Measurements from ENCODE around the gene MGMT.

The MGMT gene

DNA sequence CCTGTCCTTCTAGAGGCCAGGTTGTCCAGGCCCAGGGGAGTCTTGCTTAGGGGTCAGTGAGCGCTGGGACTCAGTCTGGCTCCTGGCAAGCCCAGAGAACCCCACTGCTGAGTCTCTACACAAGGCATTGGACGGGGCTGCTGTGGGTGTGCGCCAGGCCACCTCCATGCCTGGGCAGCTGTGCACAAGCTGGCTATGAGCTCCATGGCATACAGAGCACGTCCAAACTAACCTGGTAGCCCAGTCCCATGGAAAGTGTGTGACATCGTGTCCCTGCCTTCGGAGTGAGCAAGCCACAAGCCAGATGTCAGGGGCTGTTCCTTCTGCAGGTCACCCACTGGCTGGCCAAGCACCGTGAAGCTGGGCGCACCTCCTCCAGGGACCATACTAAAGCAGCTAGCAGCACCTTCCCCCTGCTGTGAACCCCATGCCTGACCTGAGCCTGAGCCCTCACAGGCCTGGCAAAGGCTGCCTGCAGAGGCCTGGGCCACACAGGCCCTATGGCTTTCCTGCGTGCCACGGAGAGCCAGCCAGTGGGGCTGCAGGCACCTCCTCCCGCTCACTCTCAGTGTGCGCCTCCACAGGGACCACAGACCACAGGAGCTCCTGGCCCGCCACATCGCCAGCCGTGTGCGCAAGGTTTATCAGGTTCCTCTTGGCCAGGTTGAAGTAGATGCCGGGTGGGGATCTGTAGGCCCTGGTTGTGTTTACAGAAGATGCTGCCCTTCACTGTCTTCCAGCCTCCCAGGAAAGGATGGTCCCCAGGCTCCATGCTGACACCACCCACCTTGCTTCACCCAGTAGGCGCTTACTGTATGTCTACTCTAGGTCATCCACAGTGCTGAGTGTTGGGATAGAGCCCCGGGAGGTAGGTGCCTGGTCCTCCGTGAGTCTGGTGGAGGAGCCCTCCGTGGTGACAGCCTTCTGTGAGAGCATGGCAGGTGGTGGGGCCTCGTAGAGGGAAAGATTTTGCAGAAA, 277.4 kb downstream of the MGMT start:
- DNase-seq: no peak

DNA sequence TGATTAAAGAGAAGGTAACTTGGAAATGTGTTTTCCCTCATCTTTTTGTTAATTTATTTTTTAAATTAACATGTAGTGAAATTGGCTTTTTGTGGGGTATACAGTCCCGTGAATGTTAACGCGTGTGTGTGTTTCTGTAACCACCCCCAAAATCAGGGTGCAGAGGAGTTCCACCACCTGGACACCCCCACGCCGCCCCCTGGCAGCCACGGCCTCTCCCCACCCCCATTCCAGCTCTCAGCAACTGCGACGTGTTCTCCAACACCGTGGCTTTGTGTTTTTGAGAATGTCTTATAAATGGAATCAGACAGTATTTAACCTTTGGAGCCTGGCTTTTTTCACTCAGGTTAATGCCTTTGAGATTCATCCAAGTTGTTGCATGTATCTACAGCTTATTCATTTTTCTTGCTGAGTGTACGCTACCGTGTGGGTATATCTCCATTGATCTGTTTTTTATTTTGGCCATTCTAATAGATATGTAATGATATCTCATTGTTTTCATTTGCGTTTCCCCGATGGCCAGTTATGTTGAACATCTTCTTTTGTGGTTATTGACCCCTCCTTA, 278.2 kb downstream of the MGMT start:
- no peak for DNase-seq

- no peak for DNase-seq
Observed at GRCh38 chr10:129754211-129755050, 287.4 kb downstream of the MGMT start.

- no peak for DNase-seq
Observed at GRCh38 chr10:129755158-129755591, 288.1 kb downstream of the MGMT start.

GRCh38 chr10:129755621-129756020, 288.6 kb downstream of the MGMT start:
- DNase-seq: no peak

- no peak for DNase-seq
Observed at GRCh38 chr10:129756912-129757901, 290.2 kb downstream of the MGMT start.

DNA sequence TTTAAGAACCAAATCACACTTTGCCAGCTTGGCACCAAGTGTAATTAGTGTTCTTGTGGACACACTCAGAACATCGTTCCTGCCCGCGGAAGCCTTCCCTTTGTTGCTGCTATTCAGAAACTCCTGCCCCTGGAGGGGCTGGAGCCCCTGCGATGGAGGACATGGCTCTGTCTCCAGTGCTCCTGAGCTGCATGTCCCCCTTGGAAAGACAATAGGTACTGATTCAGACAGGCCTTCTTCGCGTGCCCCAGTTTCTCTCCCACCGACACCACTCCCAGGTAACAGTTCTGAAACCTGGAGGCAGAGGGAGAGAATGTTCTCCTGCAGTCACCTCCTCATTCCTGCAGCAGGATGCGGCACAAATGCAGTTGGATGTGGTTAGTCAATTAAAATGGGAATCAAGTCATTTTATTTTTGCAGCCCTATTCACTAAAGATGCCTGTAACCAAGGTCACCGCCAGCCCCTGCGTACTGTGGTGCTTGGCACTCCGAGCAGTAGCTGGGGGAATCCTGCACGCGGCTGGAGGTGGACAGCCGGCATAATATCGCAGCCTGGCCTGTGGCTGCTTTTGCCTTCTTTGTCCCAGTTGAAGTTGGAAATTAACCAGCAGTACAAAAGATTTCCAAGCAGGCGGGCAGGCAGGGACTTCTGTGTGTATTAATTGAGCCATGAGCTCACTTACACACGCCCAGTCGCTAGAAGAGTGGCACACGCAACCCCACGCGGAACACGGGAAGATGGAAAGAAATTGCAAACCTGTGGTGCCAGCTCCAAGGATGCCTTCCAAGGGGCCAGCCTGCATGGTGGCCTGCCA, 291.4 kb downstream of the MGMT start:
- no peak for DNase-seq

DNA sequence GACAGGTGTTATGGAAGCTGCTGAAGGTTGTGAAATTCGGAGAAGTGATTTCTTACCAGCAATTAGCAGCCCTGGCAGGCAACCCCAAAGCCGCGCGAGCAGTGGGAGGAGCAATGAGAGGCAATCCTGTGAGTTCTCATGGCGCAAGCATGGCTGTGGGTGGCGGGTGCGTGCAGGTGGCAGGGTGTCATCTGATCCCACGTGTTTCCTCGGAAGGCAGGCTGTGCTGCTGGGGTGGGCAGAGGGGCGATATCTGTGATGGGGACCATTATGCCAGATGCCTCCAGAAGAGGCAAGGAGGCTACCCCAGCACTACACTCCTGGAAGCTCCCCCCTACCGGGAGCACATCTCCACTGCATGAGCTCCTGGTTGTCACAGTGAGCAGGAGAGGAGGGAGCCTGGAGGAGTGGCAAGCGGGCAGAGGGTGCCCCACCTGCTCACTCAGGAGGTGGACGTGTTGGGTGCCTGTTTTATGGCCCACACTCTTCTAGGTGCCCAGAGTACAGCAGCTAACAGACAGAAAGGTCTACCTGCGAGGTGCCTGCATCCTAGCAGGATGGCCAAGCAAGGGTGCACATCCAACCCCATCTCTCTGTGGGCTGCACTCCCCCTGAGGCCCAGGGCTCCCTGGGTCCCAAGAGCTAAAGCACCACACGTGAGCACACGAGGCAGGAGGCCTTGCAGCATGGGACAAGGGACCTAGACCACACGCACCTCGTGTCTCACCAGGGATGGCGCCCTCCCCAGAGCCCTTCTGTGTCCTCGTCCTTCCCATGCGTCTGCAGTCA, 292.4 kb downstream of the MGMT start:
- no peak for DNase-seq

GRCh38 chr10:129760003-129760315, 292.9 kb downstream of the MGMT start:
- DNase-seq: no peak

- no peak for DNase-seq
Observed at GRCh38 chr10:129760416-129760815, 293.4 kb downstream of the MGMT start.

DNA sequence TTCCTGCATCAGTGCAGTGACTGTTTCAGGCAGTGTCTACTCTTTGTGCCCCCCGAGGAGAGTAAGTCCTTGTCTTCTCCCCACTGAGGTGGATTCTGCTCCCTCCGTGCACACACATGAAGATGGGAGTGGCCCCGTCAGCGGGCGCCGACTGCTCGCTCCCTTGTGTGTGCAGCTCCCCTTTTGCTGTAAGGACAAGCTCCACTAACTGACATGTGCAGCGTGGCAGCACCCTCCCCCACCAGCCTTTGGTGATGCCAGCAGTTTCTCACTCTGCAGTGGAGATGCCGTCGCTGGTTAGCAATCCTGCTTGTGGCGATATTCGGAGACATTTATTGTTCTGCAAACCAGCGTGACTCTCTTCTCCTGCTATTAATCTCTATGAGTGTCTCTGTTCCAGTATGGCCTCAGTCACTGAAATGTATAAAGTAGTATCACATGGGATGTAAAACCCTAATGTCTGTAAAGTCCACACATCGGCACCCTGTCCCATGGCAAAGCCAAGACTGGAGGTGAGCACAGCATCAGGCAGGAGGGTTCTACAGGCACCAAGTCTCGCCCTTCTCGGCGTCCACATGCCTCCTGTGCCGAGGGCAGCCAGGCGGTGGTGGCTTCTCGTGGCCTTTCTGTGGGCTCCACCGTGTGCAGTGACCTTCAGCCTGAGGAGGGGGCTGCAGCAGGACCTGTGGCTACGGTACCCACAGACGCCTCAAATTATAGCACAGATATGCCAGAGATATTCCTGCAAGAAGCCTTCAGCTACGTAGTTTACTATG, 294.3 kb downstream of the MGMT start:
- no peak for DNase-seq

DNA sequence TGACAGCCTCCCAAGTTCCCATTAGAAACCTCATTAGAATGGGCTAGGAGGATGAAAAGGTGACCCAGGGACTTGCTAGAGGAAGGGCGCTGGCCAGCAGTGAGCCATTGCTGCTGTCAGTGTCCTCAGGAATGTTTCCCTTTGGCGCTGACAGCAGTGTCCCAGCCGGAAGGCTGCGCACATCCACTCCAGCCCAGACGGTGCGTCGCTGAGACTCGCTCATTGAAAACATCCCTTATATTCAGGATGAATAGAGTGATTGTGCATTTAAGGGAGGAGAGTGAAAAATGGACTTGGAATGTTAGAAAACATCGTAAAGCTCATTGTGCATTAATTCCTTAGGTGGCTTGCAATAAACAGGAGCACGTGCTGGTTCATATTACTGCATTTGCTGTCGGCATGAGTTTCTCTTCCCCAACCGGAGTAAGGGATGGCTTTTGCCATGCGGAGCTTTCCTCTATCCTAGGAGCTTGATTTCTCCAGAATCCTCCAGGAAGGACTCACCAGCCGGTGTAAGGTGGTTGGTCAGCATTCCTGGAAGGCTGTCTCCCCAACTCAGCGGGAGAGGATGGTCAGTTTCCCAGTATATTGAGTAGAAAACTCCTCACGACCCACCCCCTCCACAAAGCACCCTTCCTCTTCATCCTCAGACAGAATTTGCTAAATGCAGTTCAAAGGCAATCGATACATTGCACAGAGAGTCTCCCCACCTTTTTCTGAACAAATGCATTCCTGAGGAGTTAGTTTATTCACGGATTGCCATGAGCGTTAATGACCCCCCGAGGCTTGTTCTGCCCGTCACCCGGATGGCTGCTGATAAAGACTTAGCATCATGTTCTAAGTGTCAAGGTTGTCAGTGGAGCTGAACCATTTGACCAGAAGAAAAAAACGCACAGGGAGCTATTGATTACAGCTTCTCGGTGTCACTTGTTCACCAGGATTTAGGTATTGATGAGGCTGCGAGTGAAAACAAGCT, 295.2 kb downstream of the MGMT start:
- DNase-seq: no peak

GRCh38 chr10:129764011-129764900, 297.2 kb downstream of the MGMT start:
- DNase-seq: no peak

GRCh38 chr10:129764901-129765663, 298.0 kb downstream of the MGMT start:
- DNase-seq: no peak

DNA sequence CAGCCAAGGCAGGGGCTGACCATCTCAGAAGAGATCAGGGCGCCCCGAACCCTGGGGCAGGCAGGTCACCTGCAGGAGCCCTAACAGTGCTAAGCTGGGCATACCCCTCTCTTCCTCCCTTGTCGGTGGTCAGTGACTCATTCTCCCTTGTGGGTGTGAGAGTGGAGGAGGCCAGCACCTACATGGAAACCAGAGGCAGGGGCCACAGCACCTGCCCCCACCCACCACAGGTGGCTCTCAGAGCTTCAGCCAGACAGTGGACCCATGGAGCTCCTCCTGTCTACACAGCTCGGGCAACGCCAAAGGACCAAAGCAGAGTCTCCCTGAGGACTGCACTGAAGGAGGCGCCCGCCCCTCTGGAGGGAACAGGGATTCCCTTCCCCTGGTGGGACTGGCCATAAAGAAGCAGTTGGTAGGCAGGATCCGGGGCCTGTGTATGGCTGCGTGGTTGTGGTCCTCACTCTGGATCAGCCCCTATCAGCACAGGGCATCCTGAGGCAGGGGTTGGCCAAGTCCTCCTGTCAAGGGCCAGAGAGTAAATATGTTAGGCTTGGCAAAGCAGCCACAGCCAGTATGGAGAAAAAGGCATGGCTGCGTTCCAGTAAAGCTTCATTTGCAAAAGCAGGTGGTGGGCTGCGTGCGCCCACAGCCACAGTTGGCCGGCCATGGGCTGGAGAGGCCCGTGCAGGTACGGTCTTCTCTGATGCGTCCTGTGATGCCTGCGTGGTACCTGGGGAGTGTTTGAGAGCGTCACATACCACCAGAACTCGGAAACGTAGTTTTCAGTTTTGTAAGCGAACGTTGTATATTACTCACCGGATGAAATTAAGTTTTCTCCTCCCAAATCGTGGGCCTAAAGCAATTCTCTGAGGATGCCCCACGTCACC, 298.9 kb downstream of the MGMT start:
- no peak for DNase-seq
